ENCODE measurements around the gene CEP350. TPM values are rescaled to one million over a fixed set of nuclear protein-coding genes. Genes with fewer than 3 reads are reported as not detected.
"Not testable (repeated sequence)": the region's sequence is repeated elsewhere in the genome, so short reads cannot be mapped to it uniquely, and the experiment has no call there.

The CEP350 gene
- total RNA-seq, 1 donor from 2014 or later = 44.6 TPM

DNA sequence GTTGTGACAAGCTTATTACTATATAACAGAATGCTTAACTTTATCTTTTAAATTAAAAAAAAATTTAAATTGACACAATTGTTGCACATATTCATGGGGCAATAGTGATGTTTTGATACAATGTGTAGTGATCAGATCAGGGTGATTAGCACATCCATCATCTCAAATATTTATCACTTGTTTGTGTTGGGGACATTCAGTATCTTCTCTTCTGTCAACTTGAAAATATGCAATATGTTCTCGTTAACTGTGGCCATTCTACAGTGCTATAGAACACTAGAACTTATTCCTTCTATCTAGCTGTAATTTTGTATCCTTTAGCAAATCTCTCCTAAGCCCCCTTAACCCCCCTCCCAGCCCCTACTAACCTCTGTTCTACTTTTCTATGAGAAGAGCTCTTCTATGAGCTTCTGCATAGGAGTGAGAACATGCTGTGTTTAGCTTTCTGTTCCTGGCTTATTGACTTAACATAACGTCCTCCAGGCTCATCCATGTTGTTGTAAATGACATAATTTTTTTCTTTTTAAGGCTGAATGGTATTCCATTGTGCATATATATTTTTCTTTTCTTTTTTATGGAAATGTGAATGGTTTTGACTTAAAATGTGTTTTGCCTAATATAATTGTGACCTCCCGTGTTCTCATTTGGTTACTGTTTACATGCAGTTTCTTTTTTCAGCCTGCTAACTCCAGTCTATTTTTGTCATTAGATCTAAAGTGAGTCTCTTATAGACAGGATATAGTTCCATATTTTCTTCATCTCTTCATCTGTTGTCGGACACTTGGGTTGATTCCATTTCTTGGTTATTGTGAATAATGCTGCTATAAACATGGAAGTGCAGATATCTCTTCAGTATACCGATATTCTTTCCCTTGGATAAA is 23.8 kb downstream of the CEP350 start:
- H3K27me3 Mint-ChIP-seq (ENCODE audit: insufficient read depth) = no peaks in the 10 kb centered on the region
- peaks cover 10% of the 10 kb centered on the region for H3K4me1 Mint-ChIP-seq (ENCODE audit: low read depth)
- no peak for DNase-seq (ENCODE audit: low spot score)
- H3K9me3 Mint-ChIP-seq = peaks cover 6% of the 10 kb centered on the region
- H3K27ac Mint-ChIP-seq = no peak overlapping the region
- intact Hi-C loops (cut with micrococcal nuclease) = no loop called here
- H3K4me3 Mint-ChIP-seq = no peak overlapping the region
- peaks cover 5% of the 10 kb centered on the region for H3K36me3 Mint-ChIP-seq (ENCODE audit: low read depth)

DNA sequence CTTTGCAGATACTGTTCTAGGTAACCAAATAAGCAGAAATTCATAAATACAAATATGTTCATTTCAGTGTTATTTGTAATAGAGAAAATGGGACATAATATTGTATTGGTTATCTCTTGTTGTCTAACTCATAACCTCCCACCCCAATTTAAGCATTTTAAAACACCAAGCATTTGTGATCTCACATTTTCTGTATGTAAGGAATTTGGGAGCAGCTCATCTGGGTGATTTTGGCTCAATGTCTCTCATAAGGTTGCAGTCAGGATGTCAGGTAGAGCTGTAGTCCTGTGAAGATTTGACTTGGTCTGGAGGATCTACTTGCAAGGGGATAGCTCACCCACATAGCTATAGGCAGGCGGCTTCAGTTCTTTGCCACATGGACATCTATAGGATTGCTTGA is 29.5 kb downstream of the CEP350 start:
- Mint-ChIP-seq H3K27ac (no peak overlapping the region), H3K9me3 (peaks cover 6% of the 10 kb centered on the region), H3K4me1 (ENCODE audit: low read depth) (peaks cover 11% of the 10 kb centered on the region), H3K36me3 (ENCODE audit: low read depth) (peaks cover 4% of the 10 kb centered on the region), H3K4me3 (no peak overlapping the region), H3K27me3 (ENCODE audit: insufficient read depth) (no peaks in the 10 kb centered on the region)
- intact Hi-C loops (cut with micrococcal nuclease) = no loop called here
- no peak for DNase-seq (ENCODE audit: low spot score)

DNA sequence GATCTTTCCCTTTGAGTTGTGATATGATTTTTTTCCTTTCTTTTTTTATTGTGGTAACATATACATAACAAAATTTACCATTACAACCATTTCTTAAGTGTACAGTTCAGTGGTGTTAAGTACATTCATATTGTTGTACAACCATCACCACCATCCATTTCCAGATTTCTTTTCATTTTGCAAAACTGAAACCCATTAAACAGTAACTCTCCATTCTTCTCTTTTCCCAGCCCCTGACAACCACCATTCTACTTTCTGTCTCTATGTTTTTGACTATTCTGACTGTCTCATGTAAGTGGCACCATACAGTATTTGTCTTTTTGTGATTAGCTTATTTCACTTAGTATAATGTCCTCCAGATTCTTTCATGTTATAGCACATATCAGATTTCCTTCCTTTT is 30.3 kb downstream of the CEP350 start:
- H3K36me3 Mint-ChIP-seq (ENCODE audit: low read depth) = peaks cover 4% of the 10 kb centered on the region
- H3K4me3 Mint-ChIP-seq = no peak overlapping the region
- intact Hi-C loops (cut with micrococcal nuclease) = no loop called here
- peaks cover 1% of the 10 kb centered on the region for H3K9me3 Mint-ChIP-seq
- H3K27ac Mint-ChIP-seq = no peak overlapping the region
- peaks cover 8% of the 10 kb centered on the region for H3K4me1 Mint-ChIP-seq (ENCODE audit: low read depth)
- H3K27me3 Mint-ChIP-seq (ENCODE audit: insufficient read depth) = no peaks in the 10 kb centered on the region
- DNase-seq (ENCODE audit: low spot score) = no peak

DNA sequence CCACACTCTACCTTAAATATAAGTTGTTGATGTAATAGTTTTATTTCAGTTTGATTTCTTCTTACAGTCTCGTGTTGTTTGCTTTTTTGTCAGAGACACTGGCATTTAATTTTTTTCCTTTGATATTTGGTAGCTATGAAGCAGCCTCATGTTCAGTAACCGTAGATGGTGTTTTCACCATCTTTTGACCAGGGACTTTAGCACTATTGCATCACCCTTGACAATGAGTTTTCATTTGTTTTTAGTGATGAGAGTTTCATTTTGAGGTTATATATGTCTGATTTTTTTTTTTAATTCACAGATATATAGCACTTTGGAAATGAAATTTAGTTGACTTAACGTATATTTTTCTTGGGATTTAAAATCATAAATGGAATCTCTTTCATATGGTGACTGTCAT is 36.2 kb downstream of the CEP350 start:
- no peak overlapping the region for H3K4me3 Mint-ChIP-seq
- no peaks in the 10 kb centered on the region for H3K27me3 Mint-ChIP-seq (ENCODE audit: insufficient read depth)
- intact Hi-C loops (cut with micrococcal nuclease) = no loop called here
- H3K27ac Mint-ChIP-seq = no peak overlapping the region
- H3K9me3 Mint-ChIP-seq = no peaks in the 10 kb centered on the region
- peaks cover 10% of the 10 kb centered on the region for H3K36me3 Mint-ChIP-seq (ENCODE audit: low read depth)
- no peak for DNase-seq (ENCODE audit: low spot score)
- H3K4me1 Mint-ChIP-seq (ENCODE audit: low read depth) = peaks cover 6% of the 10 kb centered on the region

DNA sequence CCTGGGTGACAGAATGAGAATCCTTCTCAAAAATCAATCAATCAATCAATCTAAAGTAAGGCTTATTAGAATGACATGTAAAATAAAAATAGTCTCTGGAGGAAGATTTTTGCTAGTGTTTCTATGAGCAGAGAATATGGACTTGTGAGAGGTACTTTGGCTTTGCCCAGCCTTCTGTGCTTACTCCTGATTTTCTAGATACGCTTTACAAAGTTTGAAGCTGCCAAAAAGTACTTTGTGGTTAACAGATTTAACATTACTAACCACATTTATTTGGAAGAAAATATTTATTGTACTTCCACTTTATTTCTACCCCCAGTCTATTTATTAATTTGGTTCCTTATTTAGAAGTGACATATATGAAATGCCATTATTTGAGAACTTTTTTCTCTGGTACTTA is 41.0 kb downstream of the CEP350 start:
- Mint-ChIP-seq H3K27ac (no peak overlapping the region), H3K4me1 (ENCODE audit: low read depth) (peaks cover 6% of the 10 kb centered on the region), H3K9me3 (no peaks in the 10 kb centered on the region), H3K27me3 (ENCODE audit: insufficient read depth) (no peaks in the 10 kb centered on the region), H3K36me3 (ENCODE audit: low read depth) (peaks cover 21% of the 10 kb centered on the region), H3K4me3 (no peak overlapping the region)
- intact Hi-C loops (cut with micrococcal nuclease) = no loop called here
- DNase-seq (ENCODE audit: low spot score) = no peak

DNA sequence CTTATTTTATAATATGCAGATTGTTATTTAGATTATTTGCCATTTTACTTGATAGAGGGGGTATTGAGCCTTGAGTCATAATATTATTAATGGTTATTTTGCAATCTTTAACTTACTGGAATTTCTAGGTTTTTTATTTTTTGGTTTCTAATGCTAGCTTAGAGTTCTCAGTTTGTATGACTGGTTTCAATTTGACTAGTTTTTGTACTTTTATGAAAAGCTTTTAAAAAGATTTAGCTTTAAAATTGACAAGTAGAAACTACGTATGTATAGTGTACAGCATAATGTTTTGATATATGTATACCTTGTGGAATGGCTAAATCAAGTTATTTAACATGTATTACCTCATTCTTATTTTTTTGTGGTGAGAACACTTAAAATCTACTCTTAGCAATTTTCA is 41.5 kb downstream of the CEP350 start:
- intact Hi-C loops (cut with micrococcal nuclease) = no loop called here
- no peak for DNase-seq (ENCODE audit: low spot score)
- Mint-ChIP-seq H3K4me1 (ENCODE audit: low read depth) (peaks cover 6% of the 10 kb centered on the region), H3K9me3 (no peaks in the 10 kb centered on the region), H3K4me3 (no peak overlapping the region), H3K27me3 (ENCODE audit: insufficient read depth) (no peaks in the 10 kb centered on the region), H3K36me3 (ENCODE audit: low read depth) (peaks cover 21% of the 10 kb centered on the region), H3K27ac (no peak overlapping the region)

DNA sequence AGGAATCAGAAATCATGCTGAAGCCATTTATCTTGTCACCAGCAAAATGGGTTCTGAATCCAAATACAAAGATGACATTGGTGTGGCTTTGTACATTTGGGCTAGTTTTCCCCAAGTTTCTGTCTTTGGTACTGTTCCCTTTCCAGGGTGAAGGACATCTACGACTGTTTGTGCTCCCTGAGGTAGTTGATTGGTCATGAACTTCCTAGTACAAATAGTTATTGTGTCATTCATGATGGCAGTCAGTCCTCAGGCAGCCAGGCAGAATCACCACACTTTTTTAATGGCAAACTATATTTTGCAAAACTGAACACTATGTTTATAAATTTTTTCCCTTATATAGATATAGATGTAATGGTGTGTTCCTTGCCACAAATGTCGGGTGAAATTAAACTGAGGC is 46.0 kb downstream of the CEP350 start:
- DNase-seq (ENCODE audit: low spot score) = no peak
- intact Hi-C loops (cut with micrococcal nuclease) = no loop called here
- no peak overlapping the region for H3K27ac Mint-ChIP-seq
- H3K36me3 Mint-ChIP-seq (ENCODE audit: low read depth) = peaks cover 16% of the 10 kb centered on the region
- H3K27me3 Mint-ChIP-seq (ENCODE audit: insufficient read depth) = no peaks in the 10 kb centered on the region
- peaks cover 3% of the 10 kb centered on the region for H3K4me1 Mint-ChIP-seq (ENCODE audit: low read depth)
- H3K9me3 Mint-ChIP-seq = no peaks in the 10 kb centered on the region
- no peak overlapping the region for H3K4me3 Mint-ChIP-seq

DNA sequence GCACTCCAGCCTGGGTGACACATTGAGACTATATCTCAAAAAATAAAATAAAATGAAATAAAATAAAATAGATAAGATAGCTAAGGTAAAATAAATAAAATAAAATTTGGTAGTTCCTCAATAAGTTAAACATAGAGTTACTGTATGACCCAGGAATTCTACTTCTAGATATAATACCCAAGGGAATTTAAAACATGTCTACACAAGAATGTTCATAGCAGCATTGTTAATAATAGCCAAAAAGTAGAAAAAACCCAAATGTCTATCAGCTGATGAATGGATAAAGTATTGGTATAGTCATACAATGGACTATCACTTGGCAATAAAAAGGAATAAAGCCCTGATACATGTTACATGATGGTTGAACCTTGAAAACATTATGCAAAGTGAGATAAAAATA is 47.8 kb downstream of the CEP350 start:
- Mint-ChIP-seq H3K27ac (no peak overlapping the region), H3K4me3 (no peak overlapping the region), H3K36me3 (ENCODE audit: low read depth) (peaks cover 21% of the 10 kb centered on the region), H3K9me3 (peaks cover 3% of the 10 kb centered on the region), H3K4me1 (ENCODE audit: low read depth) (no peaks in the 10 kb centered on the region), H3K27me3 (ENCODE audit: insufficient read depth) (no peaks in the 10 kb centered on the region)
- intact Hi-C loops (cut with micrococcal nuclease) = no loop called here
- no peak for DNase-seq (ENCODE audit: low spot score)

DNA sequence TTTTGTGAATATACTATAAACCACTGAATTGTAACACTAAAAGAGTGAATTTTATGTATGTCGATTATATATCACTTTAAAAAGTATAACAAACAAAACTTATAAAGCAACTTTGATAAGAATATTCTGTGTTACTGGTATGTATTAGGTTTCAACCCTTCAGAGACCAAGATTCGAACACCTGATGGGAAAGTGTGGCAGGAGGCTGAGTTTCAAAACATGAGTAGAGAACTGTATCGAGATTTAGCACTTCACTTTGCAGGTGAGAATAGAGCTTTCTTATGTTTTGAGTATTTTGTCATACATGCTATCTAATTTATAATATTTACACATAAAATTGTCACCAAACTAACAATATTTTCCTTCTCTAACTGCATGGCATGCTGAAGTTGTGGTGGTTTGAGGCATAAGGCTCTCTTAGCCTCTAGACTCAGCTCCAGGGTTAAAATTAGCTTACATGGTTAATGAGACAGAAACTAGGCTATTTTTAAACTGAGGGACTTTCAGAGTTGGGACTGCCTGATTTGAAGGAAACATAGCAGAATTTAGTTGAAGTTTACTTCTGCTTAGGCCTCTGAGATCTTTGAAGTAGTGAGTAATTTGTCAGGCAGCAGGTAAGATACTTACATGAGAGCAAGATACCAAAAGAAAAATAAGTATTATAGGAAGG is 48.6 kb downstream of the CEP350 start:
- peaks cover 25% of the 10 kb centered on the region for H3K36me3 Mint-ChIP-seq (ENCODE audit: low read depth)
- no peak for DNase-seq (ENCODE audit: low spot score)
- intact Hi-C loops (cut with micrococcal nuclease) = no loop called here
- H3K9me3 Mint-ChIP-seq = peaks cover 3% of the 10 kb centered on the region
- no peaks in the 10 kb centered on the region for H3K4me1 Mint-ChIP-seq (ENCODE audit: low read depth)
- no peak overlapping the region for H3K27ac Mint-ChIP-seq
- H3K4me3 Mint-ChIP-seq = no peak overlapping the region
- H3K27me3 Mint-ChIP-seq (ENCODE audit: insufficient read depth) = no peaks in the 10 kb centered on the region

DNA sequence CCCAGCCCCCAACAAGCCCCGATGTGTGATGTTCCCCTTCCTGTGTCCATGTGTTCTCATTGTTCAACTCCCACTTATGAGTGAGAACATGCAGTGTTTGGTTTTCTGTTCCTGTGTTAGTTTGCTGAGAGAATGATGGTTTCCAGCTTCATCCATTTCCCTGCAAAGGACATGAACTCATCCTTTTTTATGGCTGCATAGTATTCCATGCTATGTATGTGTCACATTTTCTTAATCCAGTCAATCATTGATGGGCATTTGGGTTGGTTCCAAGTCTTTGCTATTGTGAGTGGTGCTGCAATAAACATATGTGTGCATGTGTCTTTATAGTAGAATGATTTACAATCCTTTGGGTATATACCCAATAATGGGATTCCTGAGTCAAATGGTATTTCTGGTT is 52.2 kb downstream of the CEP350 start:
- H3K9me3 Mint-ChIP-seq; H3K27me3 Mint-ChIP-seq (ENCODE audit: insufficient read depth); H3K4me1 Mint-ChIP-seq (ENCODE audit: low read depth); H3K4me3 Mint-ChIP-seq; H3K27ac Mint-ChIP-seq; DNase-seq (ENCODE audit: low spot score): not testable (repeated sequence)
- peaks cover 29% of the 10 kb centered on the region for H3K36me3 Mint-ChIP-seq (ENCODE audit: low read depth)
- intact Hi-C loops (cut with micrococcal nuclease) = loop anchor here (5.0 kb wide), 1 partner anchor 54 kb away; the partner anchor contains the start of gene CEP350

DNA sequence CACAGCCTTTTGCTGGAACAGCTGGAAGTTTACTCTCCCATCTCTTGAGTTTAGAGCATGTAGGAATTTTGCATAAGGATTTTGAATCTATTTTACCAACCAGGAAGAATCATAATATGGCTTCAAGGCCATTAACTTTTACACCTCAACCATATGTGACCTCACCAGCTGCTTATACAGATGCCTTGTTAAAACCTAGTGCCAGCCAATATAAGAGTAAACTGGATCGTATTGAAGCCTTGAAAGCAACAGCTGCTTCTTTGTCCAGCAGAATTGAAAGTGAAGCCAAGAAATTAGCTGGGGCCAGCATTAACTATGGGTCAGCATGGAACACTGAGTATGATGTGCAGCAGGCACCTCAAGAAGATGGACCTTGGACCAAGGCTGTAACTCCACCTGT is 65.4 kb downstream of the CEP350 start:
- Mint-ChIP-seq H3K27me3 (ENCODE audit: insufficient read depth) (no peaks in the 10 kb centered on the region), H3K27ac (peak overlapping the region; percentile 24), H3K9me3 (no peaks in the 10 kb centered on the region), H3K4me1 (ENCODE audit: low read depth) (no peaks in the 10 kb centered on the region), H3K4me3 (no peak overlapping the region), H3K36me3 (ENCODE audit: low read depth) (peaks cover 38% of the 10 kb centered on the region)
- no peak for DNase-seq (ENCODE audit: low spot score)
- intact Hi-C loops (cut with micrococcal nuclease) = no loop called here

DNA sequence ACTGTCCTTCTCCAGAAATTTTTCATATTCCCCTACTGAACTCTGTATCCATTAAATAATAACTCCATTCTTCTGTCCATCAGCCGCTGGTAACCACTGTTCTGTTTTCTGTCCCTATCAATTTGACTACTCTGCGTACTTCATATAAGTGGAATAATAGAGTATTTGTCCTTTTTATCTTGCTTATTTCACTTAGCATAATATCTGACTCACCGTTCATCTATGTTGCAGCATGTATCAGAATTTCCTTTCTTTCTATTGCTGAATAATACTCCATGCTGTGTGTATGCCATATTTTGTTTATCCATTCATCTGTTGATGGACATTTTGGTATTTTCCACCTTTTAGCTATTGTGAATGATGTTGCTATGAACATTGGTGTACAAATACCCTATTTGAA is 71.9 kb downstream of the CEP350 start:
- Mint-ChIP-seq H3K27ac (no peak overlapping the region), H3K36me3 (ENCODE audit: low read depth) (peaks cover 35% of the 10 kb centered on the region), H3K27me3 (ENCODE audit: insufficient read depth) (no peaks in the 10 kb centered on the region), H3K9me3 (no peaks in the 10 kb centered on the region), H3K4me1 (ENCODE audit: low read depth) (peaks cover 5% of the 10 kb centered on the region), H3K4me3 (no peak overlapping the region)
- intact Hi-C loops (cut with micrococcal nuclease) = no loop called here
- DNase-seq (ENCODE audit: low spot score) = no peak

DNA sequence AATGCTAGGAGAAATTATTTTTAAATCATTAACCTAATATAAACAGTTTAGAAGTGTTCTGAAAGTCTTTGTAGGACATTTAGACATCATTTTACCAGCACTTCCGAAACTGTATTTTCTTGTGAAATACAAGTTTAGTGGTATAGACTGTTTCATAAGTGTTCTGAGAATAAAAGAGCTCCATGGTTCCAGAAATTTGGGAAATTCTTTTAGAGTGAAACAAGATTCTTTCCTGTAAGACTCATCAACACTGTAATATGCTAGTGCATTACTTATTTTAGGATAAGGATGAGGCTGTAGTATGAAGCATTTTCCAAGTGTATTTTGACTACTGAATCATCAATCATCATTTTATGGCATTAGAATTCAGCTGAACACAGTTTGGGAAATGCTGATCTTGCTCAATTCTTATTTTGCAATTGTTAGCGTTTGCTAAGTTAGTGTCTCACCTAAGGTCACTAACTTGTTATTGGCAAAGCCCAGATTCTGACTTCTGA is 73.4 kb downstream of the CEP350 start:
- Mint-ChIP-seq H3K36me3 (ENCODE audit: low read depth) (peaks cover 28% of the 10 kb centered on the region), H3K4me1 (ENCODE audit: low read depth) (peaks cover 5% of the 10 kb centered on the region), H3K27me3 (ENCODE audit: insufficient read depth) (no peaks in the 10 kb centered on the region), H3K27ac (no peak overlapping the region), H3K9me3 (no peaks in the 10 kb centered on the region), H3K4me3 (no peak overlapping the region)
- no peak for DNase-seq (ENCODE audit: low spot score)
- intact Hi-C loops (cut with micrococcal nuclease) = no loop called here

All from activated T-helper 1 cell treated with anti-CD3 and anti-CD28 coated beads, Interleukin-12 subunit alpha, Interleukin-12 subunit beta, Interleukin-2, Interleukin-4 antibody, amounts not matched to agents 30 ng/mL and 10 ng/mL and 1 ng/mL, durations not matched to agents 14 hours and 24 hours and 36 hours (primary cell).